GM19324 (cell line): ENCODE results near the gene TRUB1.

Experiments used
- ATAC-seq: cut with Tn5 transposase; IDR thresholded peaks from one replicate; pipeline ENCODE4 v1.9.1; 2021; ENCODE audit warnings: mild to moderate bottlenecking, moderate library complexity; ENCODE audit not compliant: unreplicated experiment, low FRiP score

The TRUB1 gene

GRCh38 chr10:115026056-115026745 lies 88.2 kb downstream of the TRUB1 start:
- ATAC-seq, result no peak

- ATAC-seq, result no peak
Measured at GRCh38 chr10:115026746-115027140, 88.7 kb downstream of the TRUB1 start.
